Esophagus muscularis mucosa (tissue), 3 donors: ENCODE data around the gene DNAJC2.

Source experiments
- POLR2A ChIP-seq: fragments of 450-650 bp; IDR thresholded peaks from one replicate; pipeline ENCODE4 v1.6.1; 2017; ENCODE audit warnings: antibody characterized with exemption, moderate library complexity, mild to moderate bottlenecking, low read depth
- TF ChIP-seq, protein P1 (sequence below), 3 experiments: fragments of 200-600 bp in 2 of 3; fragments of 450-650 bp in 1 of 3; sonication (generic) in 2 of 3; IDR thresholded peaks; one replicate each; pipeline ENCODE4 v1.5.1; 2017 to 2019; ENCODE audit warnings: antibody characterized with exemption in 3 of 3, mild to moderate bottlenecking in 2 of 3, moderate library complexity in 1 of 3

DNA sequence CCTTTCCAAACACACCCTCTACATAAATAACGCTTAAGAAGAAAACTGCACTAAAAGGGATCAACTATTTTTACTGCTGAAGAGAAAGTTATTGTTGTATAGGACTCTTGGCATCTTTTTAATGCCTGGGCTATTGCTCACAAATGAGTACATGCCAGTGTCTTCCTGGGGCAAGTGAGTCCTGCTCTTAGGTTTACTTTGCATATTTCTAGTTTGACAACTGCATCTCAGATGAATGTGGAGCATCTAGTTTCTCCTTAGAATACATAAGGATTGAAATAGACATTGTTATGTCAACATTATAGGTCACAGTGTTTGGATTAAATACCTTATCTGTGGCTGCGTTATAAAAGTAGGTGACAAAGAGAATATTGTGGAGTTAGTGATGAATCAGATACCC lies 47.4 kb upstream of the DNAJC2 start:
- TF ChIP-seq, protein P1, sequence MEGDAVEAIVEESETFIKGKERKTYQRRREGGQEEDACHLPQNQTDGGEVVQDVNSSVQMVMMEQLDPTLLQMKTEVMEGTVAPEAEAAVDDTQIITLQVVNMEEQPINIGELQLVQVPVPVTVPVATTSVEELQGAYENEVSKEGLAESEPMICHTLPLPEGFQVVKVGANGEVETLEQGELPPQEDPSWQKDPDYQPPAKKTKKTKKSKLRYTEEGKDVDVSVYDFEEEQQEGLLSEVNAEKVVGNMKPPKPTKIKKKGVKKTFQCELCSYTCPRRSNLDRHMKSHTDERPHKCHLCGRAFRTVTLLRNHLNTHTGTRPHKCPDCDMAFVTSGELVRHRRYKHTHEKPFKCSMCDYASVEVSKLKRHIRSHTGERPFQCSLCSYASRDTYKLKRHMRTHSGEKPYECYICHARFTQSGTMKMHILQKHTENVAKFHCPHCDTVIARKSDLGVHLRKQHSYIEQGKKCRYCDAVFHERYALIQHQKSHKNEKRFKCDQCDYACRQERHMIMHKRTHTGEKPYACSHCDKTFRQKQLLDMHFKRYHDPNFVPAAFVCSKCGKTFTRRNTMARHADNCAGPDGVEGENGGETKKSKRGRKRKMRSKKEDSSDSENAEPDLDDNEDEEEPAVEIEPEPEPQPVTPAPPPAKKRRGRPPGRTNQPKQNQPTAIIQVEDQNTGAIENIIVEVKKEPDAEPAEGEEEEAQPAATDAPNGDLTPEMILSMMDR (IDR thresholded peaks at IDR 0.05), result no peak
- no peak for TF ChIP-seq POLR2A
